OCI-LY7 (cell line): ENCODE measurements around the gene STRADA. TPM values are rescaled to one million over a fixed set of nuclear protein-coding genes. Genes with fewer than 3 reads are reported as not detected.

Experiments used
- BruUV-seq: library from RNA; stranded (reverse); fragments of 400-500 nt; replicated peaks from 2 replicates; lab custom pipeline; 2021; lab: Mats Ljungman, UMichigan
- CTCF ChIA-PET: fragments of 300-600 bp; sonication (Branson Sonifier 250); formaldehyde crosslinking; loops from one replicate; lab custom pipeline; 2022; ENCODE audit warnings: antibody characterized with exemption; ENCODE audit not compliant: unreplicated experiment; lab: Charles Lee
- POLR2A ChIA-PET: fragments of 300-600 bp; sonication (Branson Sonifier 250); formaldehyde crosslinking; loops from one replicate; lab custom pipeline; 2022; ENCODE audit warnings: antibody characterized with exemption; lab: Charles Lee
- DNase-seq: peaks from one replicate; pipeline ENCODE4 v3.0.0-alpha.2; 2015; ENCODE audit warnings: low spot score
- H2AFZ ChIP-seq: fragments of 200-600 bp; sonication (generic), shearing (Covaris generic); 2 replicates; pipeline ENCODE4 v1.6.1; 2014; ENCODE audit warnings: mild to moderate bottlenecking, antibody characterized with exemption, low read length, moderate library complexity
- H3K27ac ChIP-seq: fragments of 200-600 bp; sonication (generic); 2 replicates; pipeline ENCODE4 v1.5.1; 2014; ENCODE audit warnings: mixed run types, low read depth, mild to moderate bottlenecking, moderate library complexity, low read length, inconsistent platforms; ENCODE audit not compliant: poor library complexity, severe bottlenecking
- H3K36me3 ChIP-seq: fragments of 200-600 bp; sonication (generic); 2 replicates; pipeline ENCODE4 v1.6.1; 2014; ENCODE audit warnings: mild to moderate bottlenecking, antibody characterized with exemption, low read length, moderate library complexity, mixed read lengths; ENCODE audit not compliant: insufficient read depth
- H3K4me1 ChIP-seq: fragments of 200-600 bp; sonication (generic); 2 replicates; pipeline ENCODE4 v1.5.1; 2014; ENCODE audit warnings: mild to moderate bottlenecking, low read length; ENCODE audit not compliant: insufficient read depth, poor library complexity, severe bottlenecking
- H3K4me2 ChIP-seq: fragments of 200-600 bp; sonication (generic); 2 replicates; pipeline ENCODE4 v1.6.1; 2014; ENCODE audit warnings: mild to moderate bottlenecking, low read length
- H3K4me3 ChIP-seq: fragments of 200-600 bp; sonication (generic); 2 replicates; pipeline ENCODE4 v1.5.1; 2014; ENCODE audit warnings: mild to moderate bottlenecking, low read depth, low read length; ENCODE audit not compliant: poor library complexity, severe bottlenecking
- H3K79me2 ChIP-seq: fragments of 200-600 bp; sonication (generic); 2 replicates; pipeline ENCODE4 v1.6.1; 2016; ENCODE audit warnings: low read depth, mild to moderate bottlenecking, low read length, moderate library complexity, mixed read lengths; ENCODE audit not compliant: insufficient read depth
- H3K9me2 ChIP-seq: fragments of 200-600 bp; sonication (generic); 2 replicates; pipeline ENCODE4 v1.6.1; 2016; ENCODE audit warnings: mild to moderate bottlenecking, low read length, mixed read lengths; ENCODE audit not compliant: insufficient read depth
- H3K9me3 ChIP-seq: fragments of 200-600 bp; sonication (generic); 2 replicates; pipeline ENCODE4 v1.6.1; 2014; ENCODE audit warnings: mild to moderate bottlenecking, mixed run types, low read length, mixed read lengths
- H4K20me1 ChIP-seq: fragments of 200-600 bp; sonication (generic); 2 replicates; pipeline ENCODE4 v1.6.1; 2014; ENCODE audit warnings: mild to moderate bottlenecking, antibody characterized with exemption, low read length, moderate library complexity, mixed read lengths; ENCODE audit not compliant: insufficient read depth
- CTCF ChIP-seq: fragments of 200-600 bp; sonication (generic); conservative IDR thresholded peaks from 2 replicates; pipeline ENCODE4 v1.5.1; 2014; ENCODE audit warnings: mild to moderate bottlenecking, antibody characterized with exemption, low read length, moderate library complexity, mixed read lengths
- EZH2phosphoT487 ChIP-seq: fragments of 200-600 bp; sonication (generic); IDR thresholded peaks from 2 replicates; pipeline ENCODE4 v1.6.1; 2018; ENCODE audit warnings: low read depth, borderline replicate concordance, mild to moderate bottlenecking, mixed run types, antibody characterized with exemption, low read length, moderate library complexity, mixed read lengths
- intact Hi-C: fragments of 100-400 bp; cut with micrococcal nuclease; formaldehyde crosslinking; loops from one replicate; pipeline ENCODE4 v1.10.0; 2022; ENCODE audit not compliant: unreplicated experiment
- total RNA-seq, 2 experiments: library from RNA; depleted of rRNA in 1 of 2; stranded (reverse); fragments of >200 nt in 1 of 2; shearing (Covaris generic) in 1 of 2; gene quantifications; 2 replicates each; pipeline ENCODE4 v1.2.3, GENCODE V29; 2014 to 2022

The STRADA gene
- total RNA-seq, 2 experiments from 2014 or later: 31.9 to 68.0 TPM

- H3K9me2 ChIP-seq: no peaks in the 10 kb centered on the region
- intact Hi-C loops: no loop called here
- no peak for DNase-seq
- ChIA-PET POLR2A (interaction anchor here (0.9 to 1.9 kb wide), 3 partner anchors 14 to 569 kb away, joined by 4 to 7 read pairs (median 5); no protein-coding TSS in a partner anchor), CTCF (no interaction called here)
- no peak overlapping the region for H3K4me2 ChIP-seq
- TF ChIP-seq CTCF (no peak), EZH2phosphoT487 (no peak)
- no peaks in the 10 kb centered on the region; the same call in 1 of the 2 replicates for H3K9me3 ChIP-seq
- H4K20me1 ChIP-seq: no peaks in the 10 kb centered on the region
- H3K79me2 ChIP-seq: no peaks in the 10 kb centered on the region
- no peaks in the 10 kb centered on the region for H3K4me1 ChIP-seq
- no peak overlapping the region for H2AFZ ChIP-seq
- H3K36me3 ChIP-seq: peaks cover 26% of the 10 kb centered on the region
- H3K4me3 ChIP-seq: no peak overlapping the region
- no peak overlapping the region for H3K27ac ChIP-seq
- BruUV-seq: no TSS peak
These were observed 60.9 kb downstream of the STRADA start for GRCh38 chr17:63680700-63681099.

- CTCF ChIA-PET: no interaction called here
- Histone ChIP-seq H3K36me3 (peaks cover 25% of the 10 kb centered on the region), H3K4me2 (no peak overlapping the region), H3K9me2 (no peaks in the 10 kb centered on the region), H3K9me3 (no peaks in the 10 kb centered on the region; the same call in 1 of the 2 replicates), H2AFZ (no peak overlapping the region), H4K20me1 (no peaks in the 10 kb centered on the region), H3K27ac (no peak overlapping the region), H3K4me1 (no peaks in the 10 kb centered on the region), H3K79me2 (no peaks in the 10 kb centered on the region), H3K4me3 (no peak overlapping the region)
- DNase-seq: no peak
- TF ChIP-seq CTCF (peak; percentile 57), EZH2phosphoT487 (no peak)
- POLR2A ChIA-PET: interaction anchor here (1.8 to 1.9 kb wide), 2 partner anchors 13 to 16 kb away, joined by 4 to 7 read pairs; no protein-coding TSS in a partner anchor
- intact Hi-C loops: no loop called here
- BruUV-seq: no TSS peak
These were observed 62.4 kb downstream of the STRADA start for GRCh38 chr17:63679214-63679613.

GRCh38 chr17:63676584-63676983 lies 65.0 kb downstream of the STRADA start:
- no TSS peak for BruUV-seq
- POLR2A ChIA-PET: interaction anchor here (1.3 to 1.4 kb wide), 2 partner anchors 11 to 15 kb away, joined by 4 read pairs; no protein-coding TSS in a partner anchor
- H3K4me1 ChIP-seq: no peaks in the 10 kb centered on the region
- H3K9me2 ChIP-seq: no peaks in the 10 kb centered on the region
- no peaks in the 10 kb centered on the region for H3K79me2 ChIP-seq
- TF ChIP-seq EZH2phosphoT487 (no peak), CTCF (no peak)
- H2AFZ ChIP-seq: no peak overlapping the region
- no peak for DNase-seq
- H3K27ac ChIP-seq: no peak overlapping the region
- no peaks in the 10 kb centered on the region for H4K20me1 ChIP-seq
- peaks cover 2% of the 10 kb centered on the region for H3K36me3 ChIP-seq
- intact Hi-C loops: no loop called here
- H3K9me3 ChIP-seq: no peaks in the 10 kb centered on the region
- CTCF ChIA-PET: no interaction called here
- no peak overlapping the region for H3K4me2 ChIP-seq
- H3K4me3 ChIP-seq: no peak overlapping the region
